ENCODE data around the gene SEC63.

- TF ChIP-seq, protein P1, sequence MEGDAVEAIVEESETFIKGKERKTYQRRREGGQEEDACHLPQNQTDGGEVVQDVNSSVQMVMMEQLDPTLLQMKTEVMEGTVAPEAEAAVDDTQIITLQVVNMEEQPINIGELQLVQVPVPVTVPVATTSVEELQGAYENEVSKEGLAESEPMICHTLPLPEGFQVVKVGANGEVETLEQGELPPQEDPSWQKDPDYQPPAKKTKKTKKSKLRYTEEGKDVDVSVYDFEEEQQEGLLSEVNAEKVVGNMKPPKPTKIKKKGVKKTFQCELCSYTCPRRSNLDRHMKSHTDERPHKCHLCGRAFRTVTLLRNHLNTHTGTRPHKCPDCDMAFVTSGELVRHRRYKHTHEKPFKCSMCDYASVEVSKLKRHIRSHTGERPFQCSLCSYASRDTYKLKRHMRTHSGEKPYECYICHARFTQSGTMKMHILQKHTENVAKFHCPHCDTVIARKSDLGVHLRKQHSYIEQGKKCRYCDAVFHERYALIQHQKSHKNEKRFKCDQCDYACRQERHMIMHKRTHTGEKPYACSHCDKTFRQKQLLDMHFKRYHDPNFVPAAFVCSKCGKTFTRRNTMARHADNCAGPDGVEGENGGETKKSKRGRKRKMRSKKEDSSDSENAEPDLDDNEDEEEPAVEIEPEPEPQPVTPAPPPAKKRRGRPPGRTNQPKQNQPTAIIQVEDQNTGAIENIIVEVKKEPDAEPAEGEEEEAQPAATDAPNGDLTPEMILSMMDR (IDR thresholded peaks at IDR 0.05; ENCODE audit: low read depth, low read length, missing input control), result no peak
- TF ChIP-seq RAD21 (IDR thresholded peaks at IDR 0.05), result no peak
Observed at GRCh38 chr6:107823047-107823557, 134.9 kb downstream of the SEC63 start.

All from liver (tissue), 3 donors.